ENCODE measurements around the gene EIF4G3. TPM values are rescaled to one million over a fixed set of nuclear protein-coding genes. Genes with fewer than 3 reads are reported as not detected.

EIF4G3 gene
- total RNA-seq, 4 donors from 2014 or later: 68.9 to 110 (median 104) TPM

- peaks cover 19 to 32% of the 10 kb centered on the region in 2 donors for H3K4me1 ChIP-seq
- no peaks in the 10 kb centered on the region for H3K9me3 ChIP-seq
- no peaks in the 10 kb centered on the region for H3K27me3 ChIP-seq
- DNase-seq: no peak
- H3K36me3 ChIP-seq: no peaks in the 10 kb centered on the region
- no peak overlapping the region for H3K27ac ChIP-seq
- no peak overlapping the region for H3K4me3 ChIP-seq (replicated peaks in 1 of 3)
- TF ChIP-seq POLR2A (IDR thresholded peaks at IDR 0.05) (no peak), CTCF (IDR thresholded peaks at IDR 0.05) (no peak)
- 94 to 95% methylated on average over 3 of the region's 3 CpGs for WGBS, 2 donors
- intact Hi-C loops (cut with DNase I): no loop called here
These were observed 124.7 kb downstream of the EIF4G3 start for GRCh38 chr1:21052034-21052433.

DNA sequence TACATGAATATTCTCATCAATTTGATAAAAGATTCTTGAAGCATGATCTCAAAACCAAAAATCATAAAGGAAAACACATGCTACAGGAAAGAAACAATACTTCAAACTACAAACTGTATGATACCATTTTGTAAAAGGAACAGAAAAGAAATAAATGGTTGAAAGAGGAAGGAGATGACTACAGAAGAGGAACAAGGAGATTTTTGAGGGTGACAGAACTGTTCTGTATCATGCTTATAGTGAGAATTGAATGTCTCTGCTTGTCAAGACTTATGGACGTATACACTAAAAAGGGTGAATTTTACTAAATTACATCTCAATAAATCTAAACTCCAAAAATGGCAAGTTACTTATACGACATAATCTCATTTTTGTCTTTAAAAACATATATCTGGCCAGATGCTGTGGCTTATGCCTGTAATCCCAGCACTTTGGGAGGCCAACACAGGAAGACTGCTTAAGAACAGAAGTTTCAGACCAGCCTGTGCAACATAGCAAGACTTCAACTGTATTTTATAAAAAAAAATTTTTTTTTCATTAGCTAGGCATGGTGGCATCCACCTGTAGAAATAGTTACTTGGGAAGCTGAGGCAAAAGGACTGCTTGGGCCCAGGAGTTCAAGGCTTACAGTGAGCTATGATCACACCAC, 125.4 kb downstream of the EIF4G3 start:
- intact Hi-C loops (cut with DNase I): no loop called here
- 86 to 87% methylated on average over 2 of the region's 2 CpGs for WGBS, 2 donors
- DNase-seq: no peak

DNA sequence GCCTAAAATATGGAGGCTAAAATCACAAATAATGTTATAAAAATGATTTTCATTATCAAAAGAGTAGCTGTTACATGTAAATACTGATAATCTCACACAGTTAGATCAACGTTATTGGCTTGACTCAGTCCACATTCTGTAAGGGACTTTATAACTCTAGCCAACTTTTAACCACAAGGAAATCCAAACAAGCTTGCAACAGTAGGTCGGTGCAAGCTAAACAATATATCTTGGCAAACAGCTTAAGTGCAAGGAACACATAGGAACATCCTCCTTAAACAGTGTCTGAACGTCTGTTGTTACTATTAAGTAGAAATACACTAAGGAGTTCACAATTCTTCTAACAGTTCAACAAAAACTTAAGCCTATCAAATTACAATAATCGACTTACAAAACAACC, 126.7 kb downstream of the EIF4G3 start:
- peaks cover 16 to 28% of the 10 kb centered on the region in 2 donors for H3K4me1 ChIP-seq
- no peaks in the 10 kb centered on the region for H3K36me3 ChIP-seq
- intact Hi-C loops (cut with DNase I): no loop called here
- no peak for DNase-seq
- H3K4me3 ChIP-seq (replicated peaks in 1 of 3): no peak overlapping the region
- H3K9me3 ChIP-seq: no peaks in the 10 kb centered on the region
- H3K27me3 ChIP-seq: no peaks in the 10 kb centered on the region
- 27 to 34% methylated on average over 4 of the region's 4 CpGs for WGBS, 2 donors
- peak overlapping the region in 1 of 3 donors; percentile 35 for H3K27ac ChIP-seq
- TF ChIP-seq CTCF (IDR thresholded peaks at IDR 0.05) (no peak), POLR2A (IDR thresholded peaks at IDR 0.05) (no peak)

More for the DNA sequence above, 125.4 kb downstream of the EIF4G3 start:
- Histone ChIP-seq H3K27me3 (no peaks in the 10 kb centered on the region), H3K4me3 (replicated peaks in 1 of 3) (no peak overlapping the region), H3K4me1 (peaks cover 13 to 24% of the 10 kb centered on the region in 2 donors), H3K9me3 (no peaks in the 10 kb centered on the region), H3K27ac (no peak overlapping the region), H3K36me3 (no peaks in the 10 kb centered on the region)
- TF ChIP-seq POLR2A (IDR thresholded peaks at IDR 0.05): no peak
- TF ChIP-seq CTCF (IDR thresholded peaks at IDR 0.05): no peak

GRCh38 chr1:21048462-21048861, 128.2 kb downstream of the EIF4G3 start:
- no peak for DNase-seq
- Histone ChIP-seq H3K9me3 (no peaks in the 10 kb centered on the region), H3K4me3 (replicated peaks in 1 of 3) (no peak overlapping the region), H3K4me1 (peaks cover 17 to 29% of the 10 kb centered on the region in 2 donors), H3K36me3 (no peaks in the 10 kb centered on the region), H3K27ac (no peak overlapping the region), H3K27me3 (no peaks in the 10 kb centered on the region)
- TF ChIP-seq POLR2A (IDR thresholded peaks at IDR 0.05) (no peak), CTCF (IDR thresholded peaks at IDR 0.05) (no peak)
- WGBS, 2 donors: 86 to 90% methylated on average over 4 of the region's 4 CpGs
- intact Hi-C loops (cut with DNase I): no loop called here

DNA sequence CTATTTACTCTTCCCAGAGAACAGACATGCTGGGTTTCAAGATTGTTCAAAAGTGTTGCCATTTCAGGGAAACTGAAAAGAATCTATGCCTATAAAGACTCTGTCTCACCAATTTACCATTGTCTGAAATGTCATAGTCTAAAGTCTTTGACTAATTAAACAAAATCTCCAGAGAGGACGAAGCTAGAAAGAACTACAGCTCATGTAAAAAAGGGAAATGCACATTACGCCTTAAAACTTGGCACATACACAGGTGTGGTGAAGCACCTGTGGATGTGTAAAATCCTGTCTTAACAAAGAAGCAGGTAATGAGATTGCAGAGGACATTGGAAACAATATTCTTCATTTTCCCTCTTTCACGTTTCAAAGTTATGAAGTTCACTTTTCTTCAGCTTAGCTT, 130.6 kb downstream of the EIF4G3 start:
- H3K9me3 ChIP-seq: no peaks in the 10 kb centered on the region
- no peaks in the 10 kb centered on the region for H3K27me3 ChIP-seq
- intact Hi-C loops (cut with DNase I): no loop called here
- H3K27ac ChIP-seq: no peak overlapping the region
- no peak overlapping the region for H3K4me3 ChIP-seq (replicated peaks in 1 of 3)
- WGBS, 2 donors: 94% methylated on average over 3 of the region's 3 CpGs
- no peak for DNase-seq
- peaks cover 28 to 45% of the 10 kb centered on the region in 2 donors for H3K4me1 ChIP-seq
- TF ChIP-seq POLR2A (IDR thresholded peaks at IDR 0.05) (no peak), CTCF (IDR thresholded peaks at IDR 0.05) (no peak)
- H3K36me3 ChIP-seq: no peaks in the 10 kb centered on the region
